Measurements from ENCODE around the gene SMARCAD1.
"Not testable (repeated sequence)": the region's sequence is repeated elsewhere in the genome, so short reads cannot be mapped to it uniquely, and the experiment has no call there.

The SMARCAD1 gene

DNA sequence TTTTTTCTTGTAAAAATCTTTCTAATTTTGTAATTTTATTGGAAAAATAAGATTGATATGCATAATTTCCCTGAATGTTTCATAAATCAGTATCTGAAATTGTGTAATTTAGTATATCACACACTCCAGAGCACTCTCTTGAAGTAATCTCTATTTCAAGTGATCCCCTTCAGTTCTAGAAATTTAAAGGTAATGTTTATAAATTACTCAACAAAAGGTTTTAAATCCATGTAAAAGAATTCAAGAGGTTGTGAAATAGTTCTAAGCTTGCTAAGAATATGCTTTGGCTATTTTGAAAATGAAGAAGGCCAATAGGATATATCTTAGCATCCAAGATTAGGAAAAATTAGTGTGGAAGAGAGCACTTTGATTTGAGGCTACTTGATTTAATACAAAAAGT lies 28.2 kb downstream of the SMARCAD1 start:
- no peak for DNase-seq

DNA sequence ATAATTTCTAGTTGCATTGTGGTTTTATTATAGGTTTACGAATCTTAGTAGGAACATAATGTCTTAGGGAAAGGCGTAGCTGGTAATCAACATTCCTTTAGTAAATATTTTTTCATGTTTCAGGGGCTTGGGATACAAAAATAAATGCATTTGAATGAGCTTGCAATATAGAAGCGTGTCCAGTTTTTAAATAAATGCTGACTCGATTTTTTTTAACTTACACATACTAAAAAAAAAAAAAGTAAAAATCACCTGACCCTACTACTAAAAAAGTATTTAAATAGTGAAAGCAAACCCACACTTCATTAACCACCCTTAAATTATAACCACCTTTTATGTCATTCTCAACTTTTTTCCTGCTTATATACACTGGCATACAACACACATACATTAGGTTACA lies 29.6 kb downstream of the SMARCAD1 start:
- DNase-seq, result no peak

DNA sequence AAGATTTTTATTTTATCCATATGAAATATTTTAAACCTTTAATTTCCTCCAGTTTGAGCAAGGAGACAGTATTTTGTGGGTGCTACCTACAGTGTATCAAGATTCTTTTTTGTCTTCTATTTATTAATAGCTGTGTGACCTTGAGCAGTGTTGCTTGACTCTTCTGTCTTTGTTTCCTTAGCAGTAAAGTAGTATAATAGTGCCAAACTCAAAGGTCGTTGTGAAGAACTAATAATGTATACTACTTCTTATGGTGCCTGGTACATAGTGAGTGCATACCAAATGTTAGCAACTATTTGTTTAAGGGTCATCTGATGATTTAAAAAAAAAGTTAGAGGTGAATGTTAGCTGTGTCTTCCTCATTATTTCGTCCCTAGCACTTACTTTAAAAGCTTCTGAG lies 30.5 kb downstream of the SMARCAD1 start:
- DNase-seq, result no peak

DNA sequence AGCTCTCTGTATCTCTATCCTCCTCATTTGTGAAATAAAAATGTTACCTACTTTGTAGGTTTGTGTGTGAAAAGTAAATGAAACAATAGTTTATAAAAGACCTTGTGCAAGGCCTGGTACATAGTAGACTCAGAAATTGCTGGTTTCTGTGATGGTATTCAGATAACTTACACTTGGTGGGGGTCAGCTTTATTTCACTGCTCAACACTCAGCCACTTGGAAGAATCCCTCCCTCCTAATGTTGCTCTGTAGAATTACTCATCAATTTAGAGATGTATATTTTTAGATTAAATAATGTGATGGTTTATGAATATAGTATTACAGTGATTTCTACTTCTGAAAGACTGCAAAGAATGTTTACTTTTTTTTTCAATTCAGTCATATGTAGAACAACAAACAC lies 32.7 kb downstream of the SMARCAD1 start:
- DNase-seq, result no peak

DNA sequence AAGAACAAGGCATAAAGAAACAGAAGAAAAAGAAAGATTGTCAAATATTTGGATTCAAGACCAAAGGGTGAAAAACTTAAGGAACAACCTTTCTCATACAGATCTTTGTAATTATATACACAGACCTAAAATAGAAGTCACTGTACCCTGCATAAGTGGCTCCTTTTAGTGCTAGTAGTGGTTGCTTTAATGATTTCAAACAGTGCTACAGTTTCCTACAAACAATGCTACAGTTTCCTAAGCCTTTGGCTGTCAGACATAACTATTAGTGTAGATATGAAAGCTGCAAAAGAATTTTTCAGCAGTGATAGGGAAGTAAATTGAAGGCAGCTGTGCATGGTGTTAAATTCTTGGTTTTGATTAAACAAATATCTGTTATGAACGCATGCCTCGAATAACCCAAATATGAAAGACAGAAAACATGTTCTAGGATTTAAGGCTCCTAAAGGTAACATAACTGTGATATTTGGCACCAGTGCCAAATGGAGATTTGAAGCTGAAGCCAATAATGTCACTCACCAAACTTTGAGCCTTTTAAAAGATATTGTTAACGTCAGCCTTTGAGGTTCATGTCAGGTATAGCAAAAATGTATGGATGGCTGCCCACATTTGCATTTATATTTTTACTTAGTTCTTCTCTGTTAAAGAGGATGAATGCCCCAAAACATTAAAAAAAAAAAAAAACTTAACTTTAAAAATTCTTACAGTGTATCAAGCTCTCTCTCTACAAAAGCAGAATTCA lies 36.6 kb downstream of the SMARCAD1 start:
- DNase-seq, result no peak

DNA sequence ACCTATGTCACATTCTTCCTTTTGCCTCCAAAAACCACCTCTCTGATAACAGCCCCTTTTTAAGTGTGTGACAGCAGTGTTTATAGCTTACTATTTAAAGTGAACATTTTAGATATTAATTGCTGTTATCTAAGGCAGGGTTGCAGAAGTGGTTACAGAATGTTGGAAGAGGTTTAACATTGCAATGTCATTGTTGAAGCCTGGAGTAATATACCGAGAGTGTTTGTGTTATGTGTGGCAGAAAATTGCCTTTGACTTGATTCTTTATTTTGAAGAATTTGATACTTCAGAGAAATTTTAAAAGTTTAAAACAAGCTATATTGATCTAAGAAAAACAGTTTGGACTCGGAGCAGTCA lies 37.1 kb downstream of the SMARCAD1 start:
- DNase-seq, result no peak

DNA sequence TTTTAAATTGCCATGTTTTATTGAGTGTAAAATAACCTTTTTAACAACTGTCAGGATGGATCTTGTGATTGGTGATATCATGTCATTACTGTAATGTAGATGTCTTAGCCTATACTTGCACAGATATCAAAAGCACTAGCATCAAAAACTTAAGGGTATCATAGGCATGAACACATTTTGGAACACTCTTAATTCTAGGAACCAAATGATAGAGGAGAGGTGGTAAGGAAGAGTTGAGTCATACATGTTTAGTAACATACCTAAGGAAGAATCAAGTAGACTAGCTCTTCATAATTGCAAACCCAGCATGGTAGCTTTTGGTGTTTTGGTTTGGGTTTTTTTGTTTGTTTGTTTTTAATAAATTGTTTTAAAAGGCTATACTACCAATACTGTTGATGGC lies 43.4 kb downstream of the SMARCAD1 start:
- no peak for DNase-seq

DNA sequence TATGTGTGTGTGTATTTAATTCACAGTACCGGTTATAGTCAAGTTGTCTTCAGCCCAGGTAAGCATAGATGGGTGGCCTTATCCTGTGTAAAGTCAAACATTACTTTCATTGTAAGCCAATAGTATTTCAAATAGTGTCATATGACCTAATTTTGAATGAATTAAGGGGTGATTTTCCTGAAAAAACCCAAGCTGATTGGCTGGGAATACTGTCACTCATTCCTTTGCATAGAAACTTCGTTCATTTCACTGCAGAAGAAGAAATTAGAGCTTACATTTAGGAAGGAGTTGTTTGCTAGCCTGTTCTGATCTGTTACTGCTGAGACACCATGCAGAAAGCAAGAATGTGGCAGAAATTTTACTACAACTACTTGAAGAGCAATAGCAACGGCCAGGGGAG lies 45.4 kb downstream of the SMARCAD1 start:
- no peak for DNase-seq

DNA sequence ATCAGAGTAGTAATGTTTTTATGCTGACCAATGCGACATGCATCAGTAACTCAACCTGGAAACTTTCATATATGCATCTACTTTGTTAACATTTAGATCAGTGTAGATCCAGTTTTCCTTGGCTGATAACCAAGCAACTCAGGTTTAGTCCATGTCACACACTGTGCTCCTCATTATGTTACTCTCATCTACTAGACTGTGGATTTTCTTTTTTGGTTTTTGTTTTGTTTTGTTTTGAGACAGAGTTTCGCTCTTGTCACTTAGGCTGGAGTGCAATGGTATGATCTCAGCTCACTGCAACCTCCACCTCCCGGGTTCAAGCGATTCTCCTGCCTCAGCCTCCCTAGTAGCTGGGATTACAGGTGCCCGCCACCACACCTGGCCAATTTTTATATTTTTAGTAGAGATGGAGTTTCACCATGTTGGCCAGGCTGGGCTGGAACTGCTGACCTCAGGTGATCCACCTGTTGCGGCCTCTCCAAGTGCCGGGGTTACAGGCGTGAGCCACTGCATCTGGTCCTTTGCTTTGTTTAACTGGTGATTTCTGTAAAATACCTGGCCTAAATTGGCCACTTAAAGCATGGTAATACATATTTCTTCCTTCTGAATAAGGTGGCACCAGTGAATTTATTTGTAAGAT lies 48.6 kb downstream of the SMARCAD1 start:
- DNase-seq, result no peak

DNA sequence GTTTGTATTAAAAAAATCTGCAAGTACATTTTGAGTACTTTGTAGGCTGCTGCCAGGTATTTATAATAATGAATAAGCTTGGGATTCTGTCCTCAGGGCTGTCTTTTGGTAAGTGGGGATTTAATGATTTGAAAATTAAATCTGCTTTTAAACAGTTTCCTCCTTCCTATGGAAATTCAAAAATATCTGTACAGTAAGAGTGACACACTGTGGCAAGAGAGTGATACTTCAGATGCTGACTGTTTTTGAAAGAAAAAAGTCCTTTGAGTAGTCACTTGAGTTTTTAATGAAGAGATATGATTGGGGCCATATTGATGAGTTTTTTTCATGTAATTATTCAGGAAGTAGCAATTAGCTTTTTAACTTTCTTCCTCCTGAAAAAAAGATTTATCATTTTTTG lies 49.2 kb downstream of the SMARCAD1 start:
- DNase-seq, result no peak

DNA sequence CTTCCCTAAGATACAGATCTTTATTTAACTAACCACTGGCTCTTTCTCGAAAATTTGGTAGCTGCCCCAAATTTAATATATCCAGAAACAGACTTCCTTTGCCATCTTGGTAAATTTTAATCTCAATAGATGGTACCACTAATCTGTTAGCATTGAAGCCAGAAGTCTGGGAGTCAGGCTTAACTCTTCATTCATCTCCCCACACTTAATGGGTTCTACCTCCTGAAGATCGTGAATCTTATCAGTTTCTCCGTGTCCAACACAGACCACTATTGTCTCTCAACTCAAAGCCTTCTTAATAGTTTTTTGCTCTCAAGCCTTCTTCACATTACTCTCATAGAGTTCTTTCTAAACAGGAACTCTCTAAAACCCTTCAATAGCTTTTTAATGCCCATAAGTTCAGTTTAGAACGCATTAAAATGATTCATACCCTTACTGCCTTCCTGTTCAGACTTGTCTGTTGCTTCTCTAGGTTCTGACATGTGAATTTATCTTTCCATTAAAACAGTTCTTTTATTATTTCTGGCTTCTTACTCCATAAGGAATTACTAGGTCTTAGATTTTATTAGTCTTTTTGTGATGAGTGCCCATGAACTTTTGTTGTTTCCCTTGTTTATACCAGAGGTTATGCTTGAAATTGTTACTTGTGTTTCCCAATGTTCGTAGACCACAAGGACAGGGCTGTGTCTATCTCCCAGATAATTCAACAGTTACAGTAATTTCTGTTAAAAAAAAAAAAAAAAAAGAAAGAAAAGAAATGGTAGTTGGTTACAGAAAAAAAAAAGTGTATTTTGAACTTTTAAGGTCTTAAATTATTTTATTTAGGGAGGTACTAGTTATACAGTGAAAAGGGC lies 54.7 kb downstream of the SMARCAD1 start:
- DNase-seq, result no peak

DNA sequence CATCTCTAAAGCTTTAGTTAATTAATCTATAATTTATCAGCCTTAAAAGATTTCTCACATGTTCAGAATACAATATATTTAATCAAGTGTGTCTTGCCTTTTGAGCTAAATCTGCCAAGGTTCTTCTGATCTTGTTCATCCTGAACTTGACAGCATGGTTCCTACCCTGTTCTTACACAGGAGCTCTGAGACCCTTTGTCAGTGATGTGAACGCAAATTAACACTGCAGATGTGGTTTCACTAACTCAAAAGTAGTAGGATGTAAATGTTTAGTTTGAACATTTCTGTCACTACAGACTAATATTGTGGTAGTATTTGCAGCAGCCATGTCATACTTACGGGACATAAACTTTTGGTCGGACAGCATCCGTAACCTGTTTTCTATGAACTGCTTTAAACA lies 59.4 kb downstream of the SMARCAD1 start:
- no peak for DNase-seq

DNA sequence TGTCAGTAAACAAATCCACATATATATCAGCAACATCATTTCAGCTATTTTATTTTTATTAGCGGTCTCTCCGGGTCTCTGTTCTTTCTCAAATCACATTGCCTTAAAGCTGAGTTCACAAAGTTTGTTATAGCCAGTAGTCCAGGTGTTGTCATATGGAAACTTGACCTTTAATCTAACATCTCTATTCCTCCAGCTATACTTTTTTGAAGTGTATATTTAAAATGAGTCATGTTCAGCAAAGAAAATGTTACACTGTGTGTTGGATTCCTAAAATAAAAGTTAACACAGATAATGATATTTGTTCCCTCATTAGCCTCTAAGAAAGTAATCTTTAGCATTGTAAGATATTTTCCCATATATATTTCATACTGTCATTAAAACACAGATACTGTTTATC lies 63.6 kb downstream of the SMARCAD1 start:
- DNase-seq, result no peak

DNA sequence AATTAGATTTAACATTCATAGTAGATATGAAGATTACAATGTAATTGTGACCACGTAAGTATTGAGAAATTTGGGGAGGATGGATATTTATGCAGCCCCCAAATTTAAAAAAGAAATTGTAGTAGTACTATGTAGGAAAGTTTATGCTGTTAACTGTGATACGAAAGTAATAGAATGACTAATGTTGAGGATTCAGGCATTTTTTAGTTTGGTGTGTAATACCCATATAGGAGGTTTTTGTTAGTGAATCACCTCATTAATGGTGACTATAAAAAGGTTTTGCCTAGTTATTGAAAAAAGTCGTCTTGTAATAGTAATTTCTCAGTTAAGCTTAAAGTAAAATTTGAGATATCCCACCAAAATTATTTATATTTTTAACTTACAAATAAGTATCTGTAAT lies 67.2 kb downstream of the SMARCAD1 start:
- no peak for DNase-seq

DNA sequence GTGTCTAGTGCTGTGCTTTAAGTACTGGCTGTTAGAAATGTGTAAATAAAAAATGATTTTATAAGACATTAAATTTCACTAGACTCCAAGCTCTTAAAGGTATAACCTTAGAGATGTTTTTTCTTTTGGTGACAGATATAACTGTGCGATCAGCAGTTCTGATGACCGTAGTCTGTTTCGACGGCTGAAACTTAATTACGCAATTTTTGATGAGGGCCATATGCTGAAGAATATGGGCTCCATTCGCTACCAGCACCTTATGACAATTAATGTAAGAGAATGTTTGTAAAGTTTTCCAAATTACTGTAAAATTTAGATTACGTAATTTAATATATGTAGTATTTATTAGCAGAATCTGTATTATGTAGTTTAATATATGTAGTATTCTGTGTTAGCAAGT lies 68.5 kb downstream of the SMARCAD1 start:
- DNase-seq, result no peak

DNA sequence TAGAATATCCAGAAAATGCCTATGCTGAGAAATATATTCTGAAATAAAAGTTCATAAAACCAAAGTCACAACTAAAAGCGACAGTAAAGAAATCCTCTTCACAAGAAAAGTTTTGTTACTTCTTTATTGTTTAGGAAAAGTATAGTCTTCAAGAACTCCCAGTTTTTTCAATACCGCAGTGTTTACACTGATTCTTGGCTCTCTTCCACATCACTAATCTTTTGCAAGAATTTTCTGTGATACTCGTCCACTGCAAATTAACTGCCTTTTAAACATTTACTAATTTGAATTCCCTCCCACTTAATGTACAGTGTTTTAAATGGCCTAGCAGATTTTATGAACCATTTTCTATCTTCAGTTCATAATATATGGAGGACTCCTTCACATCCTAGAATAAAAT lies 69.9 kb downstream of the SMARCAD1 start:
- DNase-seq, result no peak

DNA sequence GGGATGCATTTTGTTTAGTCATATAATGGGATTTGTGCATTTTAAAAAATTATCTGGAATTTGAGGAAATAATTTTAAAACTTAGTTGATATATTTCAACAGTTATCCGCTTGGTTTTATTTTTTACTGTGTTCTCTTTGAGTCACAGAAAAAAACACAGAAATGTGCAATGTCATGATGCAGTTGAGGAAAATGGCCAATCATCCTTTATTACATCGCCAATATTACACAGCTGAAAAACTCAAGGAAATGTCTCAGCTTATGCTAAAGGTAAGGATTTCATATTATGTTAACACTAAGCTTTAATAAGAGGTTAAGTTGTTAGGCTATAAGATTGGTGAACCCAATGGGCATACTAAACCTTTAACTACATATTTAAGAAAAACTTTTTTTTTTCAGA lies 71.1 kb downstream of the SMARCAD1 start:
- DNase-seq, result no peak

DNA sequence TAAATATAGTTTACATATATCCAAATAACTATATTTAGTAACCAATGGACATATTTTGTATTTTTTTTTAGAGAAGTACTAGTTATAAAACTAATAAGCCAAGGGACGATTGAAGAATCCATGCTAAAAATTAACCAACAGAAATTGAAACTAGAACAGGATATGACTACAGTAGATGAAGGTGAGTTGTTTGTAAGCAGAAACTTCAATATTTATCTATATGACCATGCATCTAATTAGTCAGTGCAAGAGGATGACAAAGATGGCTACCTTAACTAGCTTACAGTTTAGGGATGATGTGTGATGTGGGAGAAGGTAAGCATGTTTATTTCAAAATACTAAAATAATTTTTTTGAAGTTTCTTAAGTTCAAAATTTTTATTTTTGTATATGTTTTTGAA lies 77.2 kb downstream of the SMARCAD1 start:
- DNase-seq, result no peak

DNA sequence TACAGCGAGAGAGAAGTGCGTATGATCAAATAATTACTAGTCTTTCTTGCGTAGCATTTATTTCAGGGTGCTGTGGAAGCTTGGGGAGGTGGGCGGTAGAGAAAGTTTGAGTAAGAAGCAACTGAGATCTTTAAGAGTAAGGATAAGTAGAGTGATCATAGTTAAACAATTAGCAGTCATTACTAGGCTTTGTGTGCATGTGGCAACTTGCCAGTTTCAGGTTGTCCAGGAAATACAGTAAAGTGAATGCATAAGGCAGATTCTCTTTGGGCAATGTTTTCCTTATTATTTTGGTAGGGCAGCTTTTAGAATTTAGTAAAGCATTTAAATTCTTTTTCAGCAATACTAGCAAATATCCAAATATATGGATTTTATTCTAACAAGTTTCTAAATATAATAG lies 78.0 kb downstream of the SMARCAD1 start:
- DNase-seq, result no peak

DNA sequence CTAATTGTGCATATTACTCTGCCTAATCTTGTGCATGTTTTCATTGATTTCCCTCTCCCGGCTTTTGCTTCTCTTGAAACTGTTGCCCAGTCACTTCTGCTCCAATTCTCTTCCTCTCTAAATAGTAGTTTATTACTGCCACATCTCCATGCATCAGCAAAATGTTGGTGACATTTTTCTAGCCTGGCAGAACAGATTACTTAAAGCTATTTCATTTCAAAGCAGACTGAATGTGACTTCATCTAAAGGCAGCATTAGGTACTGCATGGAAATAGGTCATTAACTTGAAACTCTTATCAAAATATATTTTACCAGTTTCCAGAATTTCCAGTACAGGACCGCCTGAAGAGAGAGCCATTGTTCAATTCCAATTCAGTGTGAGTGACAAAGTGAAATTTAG lies 82.6 kb downstream of the SMARCAD1 start:
- DNase-seq, result no peak

DNA sequence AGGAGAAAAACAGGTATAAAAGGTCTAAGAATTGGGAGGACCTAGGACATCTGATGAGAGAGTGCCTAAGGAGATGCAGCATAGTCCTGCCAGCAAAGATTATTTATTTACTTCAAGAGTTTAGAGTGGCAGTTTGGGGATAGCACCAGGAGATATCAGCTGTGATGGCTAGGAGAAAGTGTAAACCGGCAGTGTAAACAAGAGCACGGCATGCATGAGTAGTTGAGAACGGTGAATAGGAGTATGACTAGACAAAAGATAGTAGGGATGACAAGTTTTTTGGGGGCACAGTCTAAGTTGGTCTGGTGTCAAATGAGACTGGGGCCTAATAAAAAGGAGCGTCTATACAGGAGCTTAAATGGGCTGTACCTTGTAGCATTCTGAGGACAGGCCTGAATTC lies 86.3 kb downstream of the SMARCAD1 start:
- not testable (repeated sequence) for DNase-seq

DNA sequence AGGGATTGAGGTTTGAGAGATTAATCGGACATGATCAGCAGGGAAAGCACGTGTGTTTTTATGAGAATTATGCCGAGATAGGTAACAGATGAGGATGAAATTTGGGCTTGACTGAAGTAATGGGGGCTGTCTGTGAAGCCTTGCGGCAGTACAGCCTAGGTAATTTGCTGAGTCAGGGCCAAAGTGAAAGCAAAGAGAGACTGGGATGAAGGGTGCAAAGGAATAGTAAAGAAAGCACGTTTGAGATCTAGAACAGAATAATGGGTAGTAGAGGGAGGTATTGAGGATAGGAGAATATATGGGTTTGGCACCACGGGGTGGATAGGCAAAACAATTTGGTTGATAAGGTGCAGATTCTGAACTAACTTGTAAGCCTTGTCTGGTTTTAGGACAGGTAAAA lies 87.8 kb downstream of the SMARCAD1 start:
- not testable (repeated sequence) for DNase-seq

DNA sequence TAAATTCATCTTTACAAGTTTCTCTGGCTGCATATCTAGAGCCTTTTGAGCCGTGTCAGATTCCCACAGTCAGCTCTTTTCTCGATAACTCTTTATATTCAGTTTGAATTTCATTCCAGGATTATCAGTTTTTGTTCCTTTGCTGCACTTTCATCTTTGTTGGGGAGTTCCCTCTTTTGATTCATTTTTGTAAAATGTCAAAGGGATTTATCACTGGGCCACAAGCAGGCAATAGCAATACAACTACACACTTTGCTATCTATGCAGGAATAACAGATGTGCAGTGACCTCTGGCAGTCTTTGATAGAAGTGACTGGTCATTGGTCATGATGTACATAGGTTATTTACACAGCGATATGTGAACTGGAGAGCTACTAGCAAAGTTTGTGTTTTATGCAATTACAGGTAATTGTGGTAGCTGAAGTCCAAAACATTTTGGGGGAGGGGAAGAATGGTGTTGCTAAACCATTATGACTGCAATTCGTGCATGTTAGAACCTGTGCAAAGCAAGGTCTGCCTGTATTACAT lies 91.1 kb downstream of the SMARCAD1 start:
- DNase-seq, result no peak

DNA sequence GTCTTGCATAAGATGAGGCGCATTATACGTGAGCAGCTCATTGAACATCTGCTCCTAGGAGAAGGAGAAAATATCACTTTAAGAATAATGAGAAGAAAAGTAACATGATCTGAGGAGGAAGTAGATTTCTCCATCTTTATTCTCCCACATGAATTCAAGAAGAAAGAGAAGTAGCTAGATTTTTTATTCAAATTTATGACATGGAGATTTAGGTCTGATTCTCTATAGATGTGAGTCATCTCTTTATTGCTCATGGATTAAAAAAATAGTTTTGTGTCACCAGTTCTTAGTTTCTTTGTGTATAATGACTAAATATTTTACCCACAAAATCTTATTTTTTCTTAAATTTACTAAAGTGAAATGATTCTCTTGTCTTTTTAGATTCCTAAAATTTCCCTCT lies 94.5 kb downstream of the SMARCAD1 start:
- DNase-seq, result peak; percentile 7

All from NCI-H2171 treated with DMSO at 0.1 percent for 48 hours (cell line).